Osteoblast (primary cell): Measurements from ENCODE around the gene DNASE1L2. TPM values are rescaled to one million over a fixed set of nuclear protein-coding genes. Genes with fewer than 3 reads are reported as not detected.

Source experiments
- DNase-seq: peaks from one replicate; pipeline ENCODE4 v3.0.0; 2011; ENCODE audit warnings: low spot score, mixed read lengths; ENCODE audit not compliant: insufficient read length; ENCODE audit errors: missing footprints
- H2AFZ ChIP-seq: 2 replicates; pipeline ENCODE4 v1.6.0; 2011; ENCODE audit warnings: mild to moderate bottlenecking, low read length
- H3K27ac ChIP-seq: 2 replicates; pipeline ENCODE4 v1.5.1; 2011; ENCODE audit warnings: mild to moderate bottlenecking, low read depth, low read length, moderate library complexity
- H3K27me3 ChIP-seq: 2 replicates; pipeline ENCODE4 v1.6.0; 2012; ENCODE audit warnings: mild to moderate bottlenecking, control low read depth, inconsistent platforms, low read length, moderate library complexity; ENCODE audit not compliant: insufficient read depth
- H3K36me3 ChIP-seq: 2 replicates; pipeline ENCODE4 v1.5.1; 2011; ENCODE audit warnings: mild to moderate bottlenecking, low read length, control low read depth, moderate library complexity; ENCODE audit not compliant: insufficient read depth
- H3K4me1 ChIP-seq: 2 replicates; pipeline ENCODE4 v1.5.1; 2011; ENCODE audit warnings: mild to moderate bottlenecking, low read length, control low read depth, moderate library complexity; ENCODE audit not compliant: insufficient read depth
- H3K4me2 ChIP-seq: 2 replicates; pipeline ENCODE4 v1.6.0; 2011; ENCODE audit warnings: mild to moderate bottlenecking, low read length; ENCODE audit not compliant: insufficient read depth
- H3K4me3 ChIP-seq: fragments of 200-600 bp; sonication (generic); 3 replicates; pipeline ENCODE4 v1.5.1; 2012; ENCODE audit warnings: mild to moderate bottlenecking, low read length, inconsistent platforms; ENCODE audit not compliant: insufficient read depth
- H3K79me2 ChIP-seq: 2 replicates; pipeline ENCODE4 v1.6.0; 2012; ENCODE audit warnings: mild to moderate bottlenecking, low read length, control low read depth, inconsistent platforms; ENCODE audit not compliant: insufficient read depth
- H3K9me3 ChIP-seq: 2 replicates; pipeline ENCODE4 v1.5.1; 2011; ENCODE audit warnings: low read depth, low read length, control low read depth
- H4K20me1 ChIP-seq: 2 replicates; pipeline ENCODE4 v1.6.0; 2012; ENCODE audit warnings: mild to moderate bottlenecking, low read length, control low read depth; ENCODE audit not compliant: insufficient read depth
- total RNA-seq: library from RNA; depleted of rRNA; stranded (reverse); fragments of >200 nt; gene quantifications from 2 replicates; pipeline ENCODE4 v1.2.3, GENCODE V29; 2012
- TF ChIP-seq, protein P1 (sequence below): IDR thresholded peaks from 2 replicates; pipeline ENCODE4 v1.5.1; 2011; ENCODE audit warnings: mild to moderate bottlenecking, low read depth, low read length, moderate library complexity; ENCODE audit errors: extremely low read depth

Gene DNASE1L2
- total RNA-seq, 1 donor = 0.72 TPM

DNA sequence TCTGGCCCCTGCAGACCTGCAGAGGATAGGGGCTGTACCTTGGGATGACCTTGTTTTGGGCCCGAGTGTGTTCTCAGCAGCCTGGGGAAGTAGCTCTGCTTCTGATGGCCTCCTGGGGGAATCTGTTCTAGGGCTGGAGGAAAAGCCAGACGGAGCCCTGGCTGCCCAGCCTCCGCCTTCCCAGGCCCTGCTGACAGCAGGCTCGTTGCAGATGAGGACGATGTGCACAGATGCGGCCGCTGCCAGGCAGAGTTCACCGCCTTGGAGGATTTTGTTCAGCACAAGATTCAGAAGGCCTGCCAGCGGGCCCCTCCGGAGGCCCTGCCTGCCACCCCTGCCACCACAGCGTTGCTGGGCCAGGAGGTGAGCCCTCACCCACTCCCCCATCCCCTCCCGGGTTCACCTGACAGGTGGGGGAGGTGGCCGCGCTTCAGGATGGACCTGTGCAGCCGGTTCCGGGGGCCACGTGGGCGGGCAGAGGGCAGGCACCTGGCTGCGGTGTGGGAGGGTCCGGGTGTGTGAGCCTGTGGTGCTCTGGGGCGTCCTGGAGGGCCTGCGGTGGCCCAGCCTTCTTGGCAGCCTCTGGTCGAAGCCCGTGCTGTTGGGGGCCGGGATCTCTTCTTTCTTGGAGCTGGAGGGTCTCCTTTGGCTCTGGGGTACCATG, 8.0 kb upstream of the DNASE1L2 start:
- Histone ChIP-seq H3K36me3 (peaks cover 28% of the 10 kb centered on the region), H3K9me3 (no peaks in the 10 kb centered on the region), H3K4me2 (no peak overlapping the region), H3K4me1 (peaks cover 14% of the 10 kb centered on the region), H4K20me1 (peaks cover 54% of the 10 kb centered on the region), H3K4me3 (no peak overlapping the region), H3K79me2 (peaks cover 64% of the 10 kb centered on the region), H2AFZ (no peak overlapping the region), H3K27ac (no peak overlapping the region), H3K27me3 (no peaks in the 10 kb centered on the region)
- TF ChIP-seq, protein P1, sequence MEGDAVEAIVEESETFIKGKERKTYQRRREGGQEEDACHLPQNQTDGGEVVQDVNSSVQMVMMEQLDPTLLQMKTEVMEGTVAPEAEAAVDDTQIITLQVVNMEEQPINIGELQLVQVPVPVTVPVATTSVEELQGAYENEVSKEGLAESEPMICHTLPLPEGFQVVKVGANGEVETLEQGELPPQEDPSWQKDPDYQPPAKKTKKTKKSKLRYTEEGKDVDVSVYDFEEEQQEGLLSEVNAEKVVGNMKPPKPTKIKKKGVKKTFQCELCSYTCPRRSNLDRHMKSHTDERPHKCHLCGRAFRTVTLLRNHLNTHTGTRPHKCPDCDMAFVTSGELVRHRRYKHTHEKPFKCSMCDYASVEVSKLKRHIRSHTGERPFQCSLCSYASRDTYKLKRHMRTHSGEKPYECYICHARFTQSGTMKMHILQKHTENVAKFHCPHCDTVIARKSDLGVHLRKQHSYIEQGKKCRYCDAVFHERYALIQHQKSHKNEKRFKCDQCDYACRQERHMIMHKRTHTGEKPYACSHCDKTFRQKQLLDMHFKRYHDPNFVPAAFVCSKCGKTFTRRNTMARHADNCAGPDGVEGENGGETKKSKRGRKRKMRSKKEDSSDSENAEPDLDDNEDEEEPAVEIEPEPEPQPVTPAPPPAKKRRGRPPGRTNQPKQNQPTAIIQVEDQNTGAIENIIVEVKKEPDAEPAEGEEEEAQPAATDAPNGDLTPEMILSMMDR = no peak
- no peak for DNase-seq

GRCh38 chr16:2229091-2229490, 7.2 kb upstream of the DNASE1L2 start:
- Histone ChIP-seq H3K4me2 (no peak overlapping the region), H3K4me1 (peaks cover 14% of the 10 kb centered on the region), H3K9me3 (no peaks in the 10 kb centered on the region), H3K79me2 (peaks cover 59% of the 10 kb centered on the region), H3K27me3 (no peaks in the 10 kb centered on the region), H3K36me3 (peaks cover 31% of the 10 kb centered on the region), H4K20me1 (peaks cover 54% of the 10 kb centered on the region), H2AFZ (no peak overlapping the region), H3K27ac (no peak overlapping the region), H3K4me3 (no peak overlapping the region)
- TF ChIP-seq, protein P1 = no peak
- DNase-seq = no peak

DNA sequence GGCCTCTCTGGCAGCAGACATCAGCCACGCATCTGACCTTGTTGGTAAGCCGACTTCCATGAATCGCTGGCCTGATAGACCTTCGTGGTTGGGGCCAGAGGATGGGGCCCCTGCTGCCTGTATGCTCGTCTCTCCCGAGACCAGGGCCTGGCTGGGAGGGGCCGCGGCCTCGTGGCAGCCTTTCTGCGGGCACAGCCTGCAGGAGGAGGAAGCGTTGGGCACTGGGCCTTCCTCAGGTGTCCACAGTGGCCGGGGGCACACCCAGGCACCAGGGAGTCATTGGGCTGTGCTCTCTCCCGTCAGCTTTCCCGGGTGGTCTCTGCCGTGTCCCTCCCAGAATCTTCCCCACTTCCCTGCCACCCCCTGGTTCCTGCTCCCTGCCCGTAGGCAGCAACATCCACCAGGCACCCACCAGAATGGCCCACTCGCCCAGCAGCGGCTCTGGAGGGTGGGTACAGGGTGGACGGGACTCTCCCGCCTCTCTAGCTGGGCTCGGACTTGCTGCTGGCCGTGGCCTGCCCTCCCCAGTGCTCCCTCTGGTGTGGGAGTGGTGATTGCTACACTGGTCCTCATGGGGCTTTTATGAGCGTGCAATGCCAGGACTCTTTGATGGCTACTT, 6.5 kb upstream of the DNASE1L2 start:
- no peak for DNase-seq
- H2AFZ ChIP-seq = no peak overlapping the region
- peaks cover 52% of the 10 kb centered on the region for H4K20me1 ChIP-seq
- TF ChIP-seq, protein P1 = no peak
- H3K4me1 ChIP-seq = peaks cover 8% of the 10 kb centered on the region
- no peak overlapping the region for H3K4me2 ChIP-seq
- H3K4me3 ChIP-seq = no peak overlapping the region
- peaks cover 53% of the 10 kb centered on the region for H3K79me2 ChIP-seq
- no peaks in the 10 kb centered on the region for H3K27me3 ChIP-seq
- no peak overlapping the region for H3K27ac ChIP-seq
- H3K9me3 ChIP-seq = no peaks in the 10 kb centered on the region
- peaks cover 36% of the 10 kb centered on the region for H3K36me3 ChIP-seq

DNA sequence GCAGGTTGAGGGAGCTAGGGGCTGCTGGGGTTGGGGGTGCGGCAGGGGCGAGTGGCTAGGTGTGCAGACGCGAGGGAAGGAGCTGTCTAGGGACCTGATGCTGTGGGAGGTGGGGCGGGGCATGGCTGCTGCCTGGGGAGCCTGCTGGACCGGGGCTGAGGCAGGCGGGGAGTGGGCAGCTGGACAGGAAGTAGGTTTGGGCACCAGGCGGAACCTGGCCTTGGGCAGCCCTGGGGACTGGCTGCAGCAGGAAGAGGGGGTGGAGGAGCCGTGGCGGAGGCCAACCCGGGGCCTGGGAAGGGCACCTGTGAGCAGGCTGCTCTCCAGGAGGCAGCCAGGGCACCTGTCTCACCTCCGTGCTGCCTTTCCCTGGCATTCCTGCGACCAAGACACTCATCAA, 5.9 kb upstream of the DNASE1L2 start:
- Histone ChIP-seq H3K9me3 (no peaks in the 10 kb centered on the region), H4K20me1 (peaks cover 47% of the 10 kb centered on the region), H3K79me2 (peaks cover 46% of the 10 kb centered on the region), H3K4me1 (peaks cover 7% of the 10 kb centered on the region), H3K27me3 (no peaks in the 10 kb centered on the region), H3K4me2 (no peak overlapping the region), H3K4me3 (no peak overlapping the region), H2AFZ (no peak overlapping the region), H3K27ac (no peak overlapping the region), H3K36me3 (peaks cover 42% of the 10 kb centered on the region)
- TF ChIP-seq, protein P1 = no peak
- DNase-seq = no peak
